NCI-H2196 treated with DMSO at 0.1 percent for 48 hours (cell line): ENCODE results near the gene MAML3.

Experiments used
- DNase-seq: peaks from one replicate; lab custom pipeline; 2025; ENCODE audit not compliant: unreplicated experiment; lab: John Stamatoyannopoulos, UW

MAML3 gene

DNA sequence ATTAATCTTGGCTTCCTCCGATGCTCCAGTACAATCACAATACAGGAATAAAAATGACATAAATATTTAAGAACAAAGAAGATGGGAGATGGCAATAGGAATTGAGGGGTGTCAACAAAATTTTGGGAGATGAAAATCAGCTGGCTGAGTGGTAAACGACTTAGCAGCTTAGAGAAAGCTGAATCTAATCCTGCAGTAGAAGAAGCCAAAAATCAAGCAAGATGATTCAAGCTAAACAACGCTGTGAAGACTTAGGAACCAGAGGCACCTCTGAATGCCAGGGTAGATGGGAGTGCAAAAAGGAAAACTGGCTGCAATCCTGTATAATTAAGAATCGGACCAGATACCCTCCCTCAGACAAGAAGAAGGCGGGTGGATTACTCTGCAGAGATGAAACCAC is 273.1 kb downstream of the MAML3 start:
- no peak for DNase-seq

DNA sequence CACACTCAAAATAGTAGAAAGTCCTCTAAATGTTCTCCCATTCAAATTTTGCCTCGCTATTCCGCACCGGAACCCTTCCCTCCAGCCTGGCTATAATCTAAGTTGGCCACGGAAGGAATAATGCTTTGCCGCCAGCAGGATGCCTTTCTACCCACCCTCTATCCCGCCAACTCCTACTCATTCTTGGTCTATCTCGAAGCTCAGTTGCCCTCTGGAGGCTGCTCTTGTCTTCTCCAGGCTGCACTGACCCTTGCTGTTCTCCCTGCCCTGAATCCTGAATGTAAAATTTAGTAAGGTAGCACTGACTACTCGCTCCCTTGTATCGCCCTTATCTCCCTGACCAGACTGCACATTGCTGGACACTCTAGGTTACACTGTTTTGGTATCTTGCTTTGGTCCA is 275.9 kb downstream of the MAML3 start:
- DNase-seq: no peak

DNA sequence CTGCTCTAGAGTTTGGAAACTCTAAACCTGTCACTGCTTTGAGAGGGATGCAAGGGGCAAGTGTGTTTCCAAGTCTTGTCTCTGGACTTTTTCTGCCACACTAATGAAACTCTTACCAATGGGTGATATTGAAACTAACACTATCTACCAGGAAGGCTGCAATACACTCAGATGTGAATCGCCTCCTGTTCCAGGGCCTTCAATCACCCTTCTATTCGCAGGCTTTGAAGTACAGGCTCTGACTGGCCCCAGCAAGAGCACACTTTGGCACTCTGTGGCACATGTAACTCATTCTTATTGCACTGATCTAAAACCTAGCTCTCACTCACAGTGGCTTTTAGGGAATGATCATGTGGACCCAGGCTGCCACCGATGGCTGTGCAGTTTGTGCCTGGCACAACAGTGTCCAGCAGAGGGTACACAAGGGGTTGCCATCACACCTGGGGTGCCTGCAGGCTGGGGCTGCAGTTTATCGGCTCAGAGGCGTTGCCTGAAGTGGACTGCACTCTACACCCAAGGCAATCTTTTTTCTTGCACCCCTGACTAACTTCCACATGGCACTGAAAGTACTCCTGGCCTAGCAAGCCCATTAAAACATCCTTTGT is 277.5 kb downstream of the MAML3 start:
- DNase-seq: no peak

DNA sequence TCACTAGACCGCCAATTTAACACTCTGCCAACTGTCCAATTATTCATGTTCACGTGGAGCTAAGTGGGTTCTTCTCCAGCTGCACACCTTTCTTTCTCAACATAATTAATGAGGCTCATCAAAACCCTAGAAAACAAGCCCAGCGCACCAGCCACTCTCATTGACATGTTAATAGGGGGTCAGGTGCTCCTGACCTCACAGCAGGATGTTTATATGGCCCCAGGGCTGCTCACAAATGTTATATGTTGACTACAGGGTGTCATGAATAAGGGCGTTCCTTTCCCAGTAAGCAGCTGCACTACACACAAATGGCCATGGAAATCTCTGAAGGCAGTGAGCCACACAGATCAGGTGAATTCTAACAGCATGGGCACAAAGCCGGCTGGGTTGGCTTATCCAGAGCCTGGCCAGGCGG is 278.6 kb downstream of the MAML3 start:
- peak; percentile 90 for DNase-seq

DNA sequence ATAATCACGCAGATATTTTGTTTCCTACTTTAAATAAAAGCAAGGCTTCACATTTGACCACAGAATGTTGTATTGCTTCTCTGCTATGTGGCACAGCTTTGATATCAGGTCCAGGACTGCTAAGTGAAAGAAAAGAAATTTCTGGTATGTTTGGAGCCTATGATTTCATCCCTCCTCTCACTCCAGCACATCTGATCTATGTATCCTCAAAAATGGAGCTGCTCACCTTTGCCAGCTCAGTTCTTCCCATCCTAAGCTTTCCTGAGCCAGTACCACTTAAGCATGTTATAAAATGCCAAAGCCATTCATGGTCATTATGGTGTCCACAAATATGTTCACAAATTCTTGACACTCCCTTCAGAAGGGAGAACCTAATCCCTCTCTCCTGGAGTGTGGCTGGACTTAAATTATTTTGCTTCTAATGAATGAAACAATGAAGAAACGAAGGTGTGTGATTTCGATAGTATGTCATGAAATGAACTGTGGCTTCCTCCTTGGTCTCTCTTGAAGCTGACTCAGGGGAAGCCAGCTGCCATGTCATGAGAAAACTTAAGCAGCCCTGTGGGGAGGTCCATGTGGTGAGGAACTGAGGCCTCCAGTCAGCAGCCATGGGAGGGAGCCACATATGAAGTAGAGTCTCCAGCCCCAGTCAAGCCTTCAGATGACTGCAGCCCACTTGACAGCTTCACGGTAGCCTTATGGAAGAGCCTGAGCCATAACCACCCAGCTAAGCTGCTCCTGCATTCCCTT is 280.7 kb downstream of the MAML3 start:
- DNase-seq: no peak

DNA sequence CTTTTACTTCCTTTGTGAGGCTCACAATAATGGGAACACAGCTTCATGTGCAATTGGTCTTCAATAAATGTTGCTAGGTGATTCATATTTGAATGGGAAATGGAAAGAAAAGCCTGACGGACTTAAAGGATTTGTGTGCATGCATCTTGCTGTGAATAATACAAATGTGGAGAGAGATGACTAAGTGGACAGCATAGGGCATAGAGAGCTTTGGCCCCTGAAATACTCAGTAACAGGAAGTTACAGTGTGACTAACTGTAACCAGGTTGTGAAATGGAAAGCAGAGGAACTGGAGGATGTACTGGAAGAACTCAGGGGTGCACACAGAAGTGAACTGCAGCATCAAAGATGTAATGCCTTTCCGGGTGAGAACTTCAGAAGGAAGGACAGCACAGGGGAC is 281.7 kb downstream of the MAML3 start:
- no peak for DNase-seq

DNA sequence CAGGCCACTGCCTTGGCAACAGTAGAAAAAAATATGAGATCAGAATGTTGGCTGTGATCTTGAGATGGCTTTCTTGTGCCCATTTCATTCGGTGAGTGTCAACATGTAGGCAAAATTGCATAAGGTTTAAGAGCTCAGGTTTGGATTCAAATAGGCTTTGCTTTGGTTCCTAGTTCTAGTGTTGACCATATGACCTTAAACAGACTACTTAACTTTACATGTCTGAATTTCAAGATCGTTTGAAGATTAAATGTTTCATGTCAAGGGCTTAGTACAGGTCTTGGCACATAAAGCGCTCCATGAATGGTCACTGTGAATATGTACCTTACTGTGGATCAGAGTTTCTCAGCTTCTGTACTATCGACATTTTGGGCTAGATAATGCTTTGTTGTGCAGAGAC is 284.2 kb downstream of the MAML3 start:
- no peak for DNase-seq

DNA sequence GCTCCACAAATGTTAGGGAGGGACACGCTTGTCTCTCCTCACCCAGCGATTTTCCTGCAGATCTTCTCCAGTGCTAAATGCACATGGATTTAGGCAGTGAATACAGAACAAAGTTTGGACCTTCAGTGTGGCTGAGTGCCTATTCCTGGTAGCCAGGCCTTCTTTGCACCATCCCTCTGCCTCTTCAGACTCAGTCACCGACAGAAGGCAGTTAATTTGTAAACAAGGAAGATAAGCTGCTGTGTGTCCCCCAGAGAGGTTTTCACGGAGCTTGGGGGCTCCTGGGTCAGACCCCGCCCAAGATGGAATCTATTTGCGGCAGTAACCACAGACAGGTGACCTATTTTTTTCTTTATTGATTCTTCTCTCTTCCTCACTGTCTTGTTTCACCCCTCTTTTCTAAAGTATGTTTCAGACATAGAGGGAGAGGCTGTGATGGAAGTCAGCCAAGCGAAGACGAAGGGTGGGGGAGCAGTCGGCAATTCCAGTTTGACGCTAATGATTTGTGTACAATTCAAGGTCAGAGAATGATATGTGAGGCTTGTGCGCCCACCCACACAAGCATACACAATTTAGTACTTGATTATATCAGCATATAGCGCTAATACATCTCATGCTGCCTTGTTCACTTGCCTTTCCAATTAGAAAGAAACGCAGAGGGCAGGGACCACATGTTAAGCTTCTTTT is 287.6 kb downstream of the MAML3 start:
- no peak for DNase-seq

DNA sequence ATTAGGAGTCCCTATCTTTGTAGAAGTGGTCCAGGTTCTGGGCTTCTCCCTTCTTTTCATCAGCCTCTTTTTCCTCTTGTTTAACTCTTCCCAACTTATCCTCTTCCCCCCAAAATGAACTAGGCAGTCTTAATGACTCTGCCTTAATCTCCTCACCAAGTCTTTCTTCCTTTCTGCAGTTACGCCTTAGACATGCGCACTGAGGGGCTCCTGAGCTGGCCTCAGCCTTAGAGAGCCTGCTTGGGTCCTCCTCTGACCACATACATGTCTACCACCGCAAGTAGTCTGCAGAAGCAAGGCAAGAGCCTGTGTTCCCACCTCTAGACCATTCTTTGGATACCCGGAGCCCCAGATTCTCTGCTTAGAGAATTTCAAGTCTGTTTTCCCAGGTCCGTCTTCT is 288.4 kb downstream of the MAML3 start:
- no peak for DNase-seq

DNA sequence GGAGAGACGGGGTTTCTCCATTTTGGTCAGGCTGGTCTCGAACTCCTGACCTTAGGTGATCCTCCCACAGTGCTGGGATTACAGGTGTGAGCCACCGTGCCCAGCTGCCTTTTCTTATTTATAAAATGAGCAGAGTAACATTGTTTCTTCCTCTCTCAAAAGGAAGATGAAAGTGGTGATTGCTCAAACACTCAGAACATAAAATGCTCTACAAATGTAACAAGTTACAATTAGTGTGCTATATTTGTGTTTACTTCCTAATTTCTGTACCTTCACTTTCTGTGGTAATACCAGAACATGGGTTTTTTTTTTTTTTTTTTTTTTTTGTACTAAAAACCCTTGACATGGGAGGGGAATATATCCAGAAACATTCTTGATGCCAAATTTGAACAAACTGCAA is 290.5 kb downstream of the MAML3 start:
- DNase-seq: no peak

DNA sequence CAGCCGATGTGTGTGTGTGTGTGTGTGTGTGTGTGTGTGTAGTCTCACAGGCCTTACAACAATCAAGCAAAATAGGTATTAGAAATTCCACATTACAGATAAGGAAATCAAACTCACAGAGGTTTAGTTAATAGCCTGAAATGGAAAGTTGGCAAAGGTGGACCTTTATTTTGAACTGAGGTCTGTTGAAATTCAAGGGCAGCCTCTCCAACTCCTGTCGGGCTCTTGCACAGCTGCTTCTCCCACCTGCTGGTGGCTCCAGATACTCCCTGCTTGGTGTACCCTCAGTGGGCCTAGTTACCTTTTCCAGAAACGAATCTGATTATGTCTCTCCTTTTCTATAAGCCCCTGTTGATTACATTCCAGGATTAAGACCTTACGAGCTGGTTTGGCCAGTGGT is 292.5 kb downstream of the MAML3 start:
- DNase-seq: no peak

DNA sequence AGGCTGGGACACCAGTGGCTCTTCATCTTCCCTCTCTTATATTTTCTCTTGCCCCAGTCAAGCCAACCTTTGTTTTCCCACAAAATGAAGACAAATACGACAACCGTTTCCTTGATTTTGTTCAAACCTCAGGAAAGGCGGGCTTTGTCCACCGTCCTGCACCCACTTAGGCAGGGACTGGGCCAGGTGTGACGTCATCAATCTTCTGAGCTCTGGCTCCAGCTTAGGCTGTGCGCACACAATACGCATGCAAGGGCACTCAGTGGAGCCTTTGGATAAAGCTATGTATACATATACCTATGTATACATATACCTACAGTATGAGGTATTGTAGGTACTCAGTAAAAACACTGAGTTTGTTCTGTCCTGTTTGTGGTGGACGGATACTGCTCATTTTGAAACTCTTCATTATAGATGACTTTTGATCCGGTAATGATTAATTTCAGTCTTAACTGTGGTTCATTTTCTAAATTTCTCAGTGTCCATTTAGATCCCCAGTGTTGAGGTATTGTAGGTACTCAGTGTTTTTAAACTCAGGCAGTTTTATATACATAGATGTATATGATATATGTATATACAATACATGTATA is 293.5 kb downstream of the MAML3 start:
- no peak for DNase-seq

DNA sequence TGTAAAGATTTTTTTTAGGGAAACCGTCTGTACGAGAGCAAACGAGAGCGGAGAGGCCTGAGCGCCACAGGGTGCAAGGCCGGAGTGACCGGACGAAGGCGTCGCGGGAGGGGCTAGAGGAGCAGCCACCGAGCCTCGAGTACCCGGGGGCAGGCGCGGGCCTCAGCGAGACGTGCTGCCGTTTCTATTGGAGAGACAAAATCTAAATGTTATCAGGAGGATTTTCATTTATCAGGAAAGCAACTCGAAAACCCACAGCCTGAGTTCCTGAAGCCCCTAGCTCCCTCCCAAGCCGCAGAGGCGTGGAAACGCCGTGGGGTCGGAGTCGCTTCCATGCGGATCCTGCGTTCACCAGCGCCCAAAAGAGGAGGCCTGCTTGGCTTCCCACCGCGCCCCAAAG is 294.1 kb downstream of the MAML3 start:
- DNase-seq: no peak

DNA sequence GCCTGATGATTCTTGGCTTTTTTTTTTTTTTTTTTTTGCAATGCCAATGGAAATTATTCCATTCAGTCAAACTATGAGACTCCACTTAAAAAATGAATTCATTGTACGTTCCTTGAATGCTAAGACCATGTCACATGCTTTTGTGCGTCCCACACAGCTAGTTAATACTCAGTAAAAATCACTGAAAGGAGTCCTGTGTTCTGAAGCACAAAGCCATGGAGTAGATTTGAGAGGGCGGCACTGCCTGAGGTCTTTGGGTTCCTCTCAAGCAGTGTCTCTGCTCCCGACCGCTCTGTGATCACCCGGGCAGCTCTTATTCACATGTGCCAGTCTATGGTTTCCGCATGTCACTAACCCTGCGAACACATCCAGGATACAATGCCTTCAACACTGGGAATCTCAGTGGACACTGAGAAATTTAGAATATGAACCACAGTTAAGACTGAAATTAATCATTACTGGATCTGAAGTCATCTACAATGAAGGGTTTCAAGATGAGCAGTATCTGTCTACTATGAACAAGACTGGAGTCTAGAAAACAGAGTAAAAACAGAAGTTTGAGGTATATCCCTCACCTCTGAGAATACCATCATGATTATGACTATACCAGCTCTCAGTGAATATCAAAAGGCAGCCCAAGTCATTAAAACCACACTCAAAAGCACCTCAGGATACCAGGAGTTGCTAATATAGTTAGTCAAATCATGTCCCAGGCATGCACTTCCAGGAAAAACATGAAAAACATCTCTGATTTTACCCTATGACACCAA is 295.4 kb downstream of the MAML3 start:
- DNase-seq: no peak

DNA sequence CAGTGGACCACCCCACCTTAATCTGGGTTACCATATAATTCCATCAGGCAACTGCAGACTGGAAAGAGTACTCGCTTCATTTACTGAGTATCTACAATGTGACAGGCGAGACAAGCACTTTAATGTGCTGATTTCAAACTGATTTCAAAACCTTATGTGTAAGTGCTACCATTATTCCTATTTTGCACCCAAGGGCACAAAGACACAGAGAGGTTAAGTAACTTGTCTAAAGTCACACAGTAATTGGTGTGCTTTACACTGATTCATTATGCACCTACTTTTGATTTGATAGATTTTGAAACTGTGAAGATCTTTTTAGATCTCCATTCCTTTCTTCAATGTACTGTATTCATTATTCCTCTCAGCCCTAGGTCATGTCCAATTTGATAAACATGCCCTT is 296.0 kb downstream of the MAML3 start:
- DNase-seq: no peak

DNA sequence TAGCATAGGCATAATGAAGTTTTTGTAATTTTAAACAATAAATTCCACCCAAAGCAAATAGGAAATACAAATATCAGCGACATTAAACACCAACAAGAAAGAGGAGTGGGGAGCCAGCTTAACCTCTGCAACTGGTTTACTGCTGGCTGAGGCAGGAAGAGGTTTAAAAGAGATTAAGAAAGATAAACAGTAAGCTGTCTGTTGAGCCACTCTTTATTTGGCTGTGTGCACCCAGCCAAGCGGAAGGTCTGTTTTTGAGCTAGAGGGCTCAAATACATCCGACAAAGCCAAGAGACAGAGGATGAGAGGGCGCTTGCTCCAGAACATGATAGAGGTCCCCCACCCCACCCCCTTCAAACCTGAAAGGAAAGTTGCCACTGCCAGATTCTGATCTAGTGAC is 297.0 kb downstream of the MAML3 start:
- DNase-seq: peak; percentile 51

DNA sequence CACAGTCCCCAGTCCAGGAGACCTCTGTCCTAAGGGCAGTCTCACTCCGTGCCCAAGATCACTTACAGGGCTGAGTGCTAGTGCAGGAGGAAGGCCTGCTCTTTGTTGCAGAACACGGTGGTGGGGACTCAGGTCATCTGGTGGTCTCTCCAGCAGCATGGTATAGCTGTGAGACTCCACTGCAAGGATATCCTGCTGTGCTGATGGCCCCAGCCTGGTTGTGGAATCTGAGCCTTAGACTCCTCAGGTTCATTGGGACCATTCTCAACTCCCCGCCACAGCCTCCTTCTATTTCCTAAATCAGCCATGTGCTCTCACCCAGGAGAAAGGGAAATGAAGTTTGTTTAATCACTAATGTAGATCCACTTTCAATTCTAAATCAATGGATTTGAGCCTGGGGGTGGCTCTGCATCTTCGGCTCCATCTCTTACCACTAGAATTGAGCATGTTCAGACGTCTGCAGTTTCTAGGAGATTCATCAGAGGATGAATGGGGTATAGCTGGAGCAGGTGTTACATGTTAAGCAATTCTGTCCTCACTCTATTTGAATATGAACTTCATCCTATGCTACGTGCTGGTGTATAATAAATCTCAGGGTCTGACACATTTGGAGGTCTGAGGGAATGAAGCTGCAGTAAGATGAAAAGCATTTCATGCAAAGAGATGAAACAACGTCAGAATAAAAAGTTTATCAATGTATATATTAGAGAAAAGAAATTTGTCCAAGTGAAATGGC is 299.1 kb downstream of the MAML3 start:
- no peak for DNase-seq

DNA sequence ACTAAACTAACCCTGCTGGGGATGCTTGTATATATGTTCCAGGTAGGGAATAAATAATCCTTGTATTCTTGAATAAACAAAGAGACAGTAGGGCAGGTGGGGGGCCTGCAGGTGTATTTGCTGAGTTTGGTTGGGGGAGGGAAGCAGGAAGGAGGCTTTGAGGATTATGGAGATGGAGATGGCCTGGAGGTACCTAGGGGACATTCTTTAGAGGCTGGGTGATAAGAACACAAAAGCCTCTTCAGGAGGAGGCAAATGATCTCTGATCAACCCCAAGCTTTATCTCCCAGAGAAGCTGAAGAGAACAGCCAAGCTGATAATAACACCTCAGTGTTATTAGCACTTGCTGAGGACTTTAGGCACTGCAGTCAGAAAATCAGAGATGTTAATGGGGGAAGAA is 300.7 kb downstream of the MAML3 start:
- no peak for DNase-seq

DNA sequence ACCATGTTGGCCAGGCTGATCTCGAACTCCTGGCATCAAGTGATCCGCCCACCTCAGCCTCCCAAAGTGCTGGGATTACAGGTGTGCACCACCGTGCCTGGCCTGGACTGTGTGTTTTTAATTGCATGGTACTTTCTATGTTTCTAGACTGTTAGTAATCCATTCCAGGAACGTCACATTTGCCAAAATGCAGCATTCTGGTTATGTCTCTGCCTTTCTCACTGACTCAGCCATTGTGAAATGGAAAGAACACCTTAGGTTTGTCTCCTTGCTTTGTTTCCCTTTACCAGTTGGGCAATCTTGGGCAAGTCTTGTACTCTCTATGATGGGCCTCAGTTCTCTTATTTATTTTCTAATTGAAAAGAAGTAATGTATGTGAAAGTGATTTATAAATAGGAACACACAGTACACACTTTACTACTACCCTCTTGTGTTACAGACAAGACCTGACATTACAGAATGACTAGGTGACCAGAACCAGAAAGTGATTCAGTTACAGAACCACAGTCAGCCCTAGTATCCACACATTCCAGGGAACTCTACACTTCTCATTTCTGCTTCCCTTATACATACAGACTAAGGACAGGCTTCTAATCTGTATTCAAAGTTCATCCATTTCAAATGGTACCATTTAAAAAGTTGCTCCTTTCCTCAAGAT is 301.2 kb downstream of the MAML3 start:
- DNase-seq: no peak

DNA sequence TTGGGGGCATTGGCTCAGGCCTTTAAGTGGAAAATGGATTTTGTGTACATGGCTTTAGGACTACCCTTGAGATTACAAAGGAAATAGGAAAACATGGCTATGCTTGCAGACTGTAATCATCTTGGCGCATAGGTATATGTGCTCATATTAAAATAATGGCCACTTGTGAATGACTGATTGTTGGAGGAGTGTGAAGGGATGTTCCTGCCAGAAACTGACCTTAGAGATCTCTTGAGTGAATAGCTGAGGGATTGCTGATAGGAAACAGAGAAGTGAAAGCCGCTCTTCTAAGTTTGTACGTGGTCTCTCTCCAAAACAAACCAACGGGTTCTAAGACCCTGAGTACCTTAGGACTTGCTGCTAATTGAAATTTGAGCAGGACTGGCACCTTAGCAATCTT is 302.3 kb downstream of the MAML3 start:
- no peak for DNase-seq
